H54 (cell line): ENCODE data around the gene DIS3.
"Not testable (repeated sequence)": the region's sequence is repeated elsewhere in the genome, so short reads cannot be mapped to it uniquely, and the experiment has no call there.

ENCODE experiments used
- DNase-seq: peaks from one replicate; pipeline ENCODE4 v3.0.0; 2011; ENCODE audit warnings: low spot score, mixed read lengths; ENCODE audit not compliant: insufficient read length
- FAIRE-seq: peaks from 3 replicates; lab custom pipeline; 2011; peaks lifted over from hg19 to GRCh38; lab: Jason Lieb, UNC
- POLR2A ChIP-seq: IDR thresholded peaks from 2 replicates; pipeline ENCODE4 v1.6.1; 2011; ENCODE audit warnings: low read depth, mild to moderate bottlenecking, low read length

Gene DIS3

GRCh38 chr13:72781451-72782439, at the start of gene DIS3, which contains the start of gene PIBF1:
DIS3 (minus strand) TSS chr13:72781900; CDS start chr13:72781832, 68 bp downstream.
PIBF1 (plus strand) TSS chr13:72782133; CDS start chr13:72783470, 1,337 bp downstream.
- DNase-seq (peak; percentile 86), FAIRE-seq (peak; percentile 100)
- peak; percentile 57 for TF ChIP-seq POLR2A

- no peak for TF ChIP-seq POLR2A
- FAIRE-seq (no peak), DNase-seq (no peak)
Measured at GRCh38 chr13:72823724-72824123, 42.0 kb upstream of the DIS3 start.

- no peak for DNase-seq
- no peak for FAIRE-seq
- TF ChIP-seq POLR2A = no peak
Measured at GRCh38 chr13:72823081-72823480, 41.4 kb upstream of the DIS3 start.

- no peak for TF ChIP-seq POLR2A
- DNase-seq = no peak
- no peak for FAIRE-seq
Measured at GRCh38 chr13:72820898-72821279, 39.2 kb upstream of the DIS3 start.

DNA sequence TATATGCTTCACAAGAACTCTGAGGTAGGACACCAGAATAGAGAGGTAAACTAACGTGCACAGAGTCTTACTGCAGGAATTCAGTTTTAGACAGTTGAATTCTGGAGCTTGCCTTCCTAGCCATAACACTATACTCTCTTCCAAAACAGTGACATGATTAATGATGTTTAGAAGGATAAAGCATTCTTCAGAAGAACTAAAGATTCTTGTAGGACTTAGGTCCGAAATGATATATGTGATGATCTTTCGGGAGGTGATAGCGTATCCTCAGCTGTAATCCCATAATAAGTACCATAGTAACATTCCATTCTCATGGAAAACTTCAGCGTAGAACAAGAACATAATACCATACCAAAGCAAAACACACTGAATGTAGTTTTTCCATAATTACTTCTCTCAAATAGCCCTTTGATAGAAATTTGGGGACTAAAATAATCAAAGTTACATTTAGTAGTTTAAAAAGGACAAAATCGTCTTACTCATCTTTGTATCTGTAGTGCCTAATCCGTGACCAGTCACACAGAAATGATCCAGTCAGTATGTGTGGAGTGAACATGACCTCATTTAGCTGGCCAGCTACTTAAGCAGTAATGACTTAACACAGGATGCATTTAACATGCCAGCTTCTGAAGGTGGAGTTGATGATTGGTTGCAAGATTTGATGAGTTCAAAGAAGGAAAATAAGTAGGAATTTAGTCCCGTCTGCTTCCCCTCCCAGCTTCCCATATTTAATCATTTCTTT, 38.6 kb upstream of the DIS3 start:
- no peak for TF ChIP-seq POLR2A
- DNase-seq (no peak), FAIRE-seq (peak; percentile 41)

DNA sequence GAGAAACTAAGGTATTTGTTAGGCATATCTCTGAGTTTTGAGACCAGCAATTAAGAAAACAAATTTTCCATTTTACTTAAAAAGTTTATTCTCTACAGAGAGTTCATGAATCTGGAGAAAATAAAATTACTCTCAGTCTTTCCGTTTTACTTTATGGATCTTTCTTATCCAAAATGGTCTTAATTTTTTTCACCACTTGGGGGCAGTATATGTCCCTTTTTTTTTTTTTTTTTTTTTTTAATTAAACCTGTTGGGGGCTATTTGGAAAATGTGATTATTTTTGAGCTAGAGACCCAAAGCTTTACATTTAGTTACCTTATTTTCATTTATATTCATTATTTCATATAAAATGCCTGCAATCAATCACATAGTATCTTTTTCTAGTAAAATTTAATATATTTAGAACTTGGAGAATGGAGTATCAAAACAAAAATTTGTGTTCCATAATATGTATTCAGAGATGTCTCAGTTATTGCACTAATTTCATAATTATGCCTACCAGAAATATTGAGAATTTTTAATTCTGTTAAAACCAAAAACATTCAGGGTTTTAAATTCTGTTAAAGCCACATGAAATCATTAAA, 27.3 kb upstream of the DIS3 start:
- no peak for TF ChIP-seq POLR2A
- no peak for FAIRE-seq
- DNase-seq = no peak

GRCh38 chr13:72806514-72806913, 24.8 kb upstream of the DIS3 start:
- FAIRE-seq, DNase-seq: not testable (repeated sequence)

GRCh38 chr13:72805676-72806346, 24.1 kb upstream of the DIS3 start:
- no peak for TF ChIP-seq POLR2A
- FAIRE-seq (no peak), DNase-seq (no peak)

GRCh38 chr13:72804301-72804700, 22.6 kb upstream of the DIS3 start:
- DNase-seq = no peak
- FAIRE-seq = no peak
- no peak for TF ChIP-seq POLR2A

DNA sequence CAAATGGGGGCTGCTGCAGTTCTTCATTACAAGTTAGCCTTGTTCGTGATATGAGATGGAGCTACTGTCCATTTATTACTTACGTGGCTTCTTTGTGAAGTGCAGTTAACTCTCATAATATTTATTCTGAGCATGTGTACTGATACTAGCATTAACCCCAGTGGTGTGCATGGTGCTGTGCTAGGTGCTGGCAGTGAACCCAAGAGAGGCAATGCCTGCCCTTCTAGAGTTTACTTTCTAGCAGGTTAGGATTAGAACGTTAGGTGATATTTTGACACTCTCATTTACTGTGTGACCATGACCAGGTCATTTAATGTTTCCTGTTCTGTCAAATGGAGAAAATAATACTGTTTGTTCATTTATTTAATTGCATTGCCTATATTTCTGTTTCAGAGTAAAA, 17.1 kb upstream of the DIS3 start:
- TF ChIP-seq POLR2A = no peak
- no peak for DNase-seq
- FAIRE-seq = no peak

GRCh38 chr13:72792640-72793039, 10.9 kb upstream of the DIS3 start:
- TF ChIP-seq POLR2A = no peak
- FAIRE-seq = no peak

DNA sequence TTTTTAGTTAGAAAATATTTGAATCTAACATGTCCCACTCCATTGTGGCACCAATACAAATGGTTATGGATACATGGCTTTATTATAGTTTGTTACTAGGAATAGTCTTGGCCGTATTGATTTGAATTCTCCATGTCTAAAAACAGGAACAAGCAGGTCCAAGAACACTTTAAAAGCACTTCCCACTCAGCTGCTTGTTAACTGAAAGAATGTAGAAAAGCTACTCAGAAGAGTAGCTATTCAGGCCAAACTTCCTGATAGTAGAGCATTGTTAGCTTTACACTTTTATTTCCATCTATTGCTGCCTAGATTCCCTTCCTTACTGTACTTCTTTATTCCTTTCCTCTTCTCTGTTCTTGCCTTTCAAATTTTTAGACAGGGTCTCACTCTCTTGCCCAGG, 7.1 kb upstream of the DIS3 start:
- TF ChIP-seq POLR2A = no peak
- FAIRE-seq (no peak), DNase-seq (no peak)

More at GRCh38 chr13:72792640-72793039, 10.9 kb upstream of the DIS3 start:
- DNase-seq = no peak

GRCh38 chr13:72784679-72785078, 3.0 kb upstream of the DIS3 start:
- not testable (repeated sequence) for FAIRE-seq, DNase-seq
